ENCODE measurements around the gene GFRA1.

Gene GFRA1

GRCh38 chr10:116163333-116164131, 109.5 kb downstream of the GFRA1 start:
- no peak for DNase-seq (ENCODE audit: low spot score)
- in situ Hi-C loops (cut with MboI; ENCODE audit: low sequenced_read_pairs, unreplicated experiment), result no loop called here
- TF ChIP-seq, protein P1, sequence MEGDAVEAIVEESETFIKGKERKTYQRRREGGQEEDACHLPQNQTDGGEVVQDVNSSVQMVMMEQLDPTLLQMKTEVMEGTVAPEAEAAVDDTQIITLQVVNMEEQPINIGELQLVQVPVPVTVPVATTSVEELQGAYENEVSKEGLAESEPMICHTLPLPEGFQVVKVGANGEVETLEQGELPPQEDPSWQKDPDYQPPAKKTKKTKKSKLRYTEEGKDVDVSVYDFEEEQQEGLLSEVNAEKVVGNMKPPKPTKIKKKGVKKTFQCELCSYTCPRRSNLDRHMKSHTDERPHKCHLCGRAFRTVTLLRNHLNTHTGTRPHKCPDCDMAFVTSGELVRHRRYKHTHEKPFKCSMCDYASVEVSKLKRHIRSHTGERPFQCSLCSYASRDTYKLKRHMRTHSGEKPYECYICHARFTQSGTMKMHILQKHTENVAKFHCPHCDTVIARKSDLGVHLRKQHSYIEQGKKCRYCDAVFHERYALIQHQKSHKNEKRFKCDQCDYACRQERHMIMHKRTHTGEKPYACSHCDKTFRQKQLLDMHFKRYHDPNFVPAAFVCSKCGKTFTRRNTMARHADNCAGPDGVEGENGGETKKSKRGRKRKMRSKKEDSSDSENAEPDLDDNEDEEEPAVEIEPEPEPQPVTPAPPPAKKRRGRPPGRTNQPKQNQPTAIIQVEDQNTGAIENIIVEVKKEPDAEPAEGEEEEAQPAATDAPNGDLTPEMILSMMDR (IDR thresholded peaks at IDR 0.05; ENCODE audit: borderline replicate concordance, control extremely low read depth, extremely low read depth, insufficient read depth, missing control alignments), result no peak

DNA sequence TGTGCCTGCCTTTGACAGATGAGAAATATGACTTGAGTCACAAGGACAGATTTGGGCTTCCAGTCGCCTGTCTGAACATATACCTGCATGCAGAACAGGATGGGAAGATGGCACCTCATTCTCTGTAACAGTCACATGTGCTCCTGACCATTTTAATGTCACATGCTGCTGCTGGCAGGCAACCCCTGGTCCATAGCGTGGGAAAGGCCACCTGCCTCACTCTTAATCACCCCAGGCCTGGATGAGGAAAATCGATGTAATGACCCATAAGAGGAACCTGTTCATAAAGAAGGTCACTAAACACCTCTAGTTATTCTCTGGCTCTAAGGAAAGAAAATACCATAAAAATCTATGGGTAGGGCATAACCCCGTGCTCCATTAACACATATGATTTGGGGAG, 110.2 kb downstream of the GFRA1 start:
- in situ Hi-C loops (cut with MboI; ENCODE audit: low sequenced_read_pairs, unreplicated experiment), result no loop called here
- TF ChIP-seq, protein P1 (IDR thresholded peaks at IDR 0.05; ENCODE audit: borderline replicate concordance, control extremely low read depth, extremely low read depth, insufficient read depth, missing control alignments), result no peak
- DNase-seq (ENCODE audit: low spot score), result no peak

GRCh38 chr10:116160271-116160670, 112.7 kb downstream of the GFRA1 start:
- DNase-seq (ENCODE audit: low spot score), result no peak
- TF ChIP-seq, protein P1 (IDR thresholded peaks at IDR 0.05; ENCODE audit: borderline replicate concordance, control extremely low read depth, extremely low read depth, insufficient read depth, missing control alignments), result no peak
- in situ Hi-C loops (cut with MboI; ENCODE audit: low sequenced_read_pairs, unreplicated experiment), result no loop called here

DNA sequence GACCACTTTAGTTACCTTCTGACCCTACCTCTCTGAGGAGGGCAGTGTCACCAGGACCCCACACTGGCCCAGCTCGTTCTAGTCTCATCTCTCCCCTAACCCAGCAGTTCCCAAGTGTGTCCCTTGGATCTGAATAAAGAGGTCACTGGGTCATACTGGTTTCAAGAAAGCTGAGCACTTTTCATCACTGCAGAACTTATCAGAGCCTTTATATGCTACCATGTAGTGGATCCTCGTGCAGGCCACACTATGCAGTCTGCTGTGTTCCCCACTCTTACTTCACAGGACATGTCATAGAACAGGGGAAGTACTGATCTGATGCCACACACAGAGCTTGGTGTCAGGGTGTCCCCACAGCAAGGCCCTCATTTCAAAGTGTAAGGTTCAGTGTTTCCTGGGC, 113.8 kb downstream of the GFRA1 start:
- in situ Hi-C loops (cut with MboI; ENCODE audit: low sequenced_read_pairs, unreplicated experiment), result no loop called here
- no peak for DNase-seq (ENCODE audit: low spot score)
- TF ChIP-seq, protein P1 (IDR thresholded peaks at IDR 0.05; ENCODE audit: borderline replicate concordance, control extremely low read depth, extremely low read depth, insufficient read depth, missing control alignments), result no peak

- no peak for DNase-seq (ENCODE audit: low spot score)
- in situ Hi-C loops (cut with MboI; ENCODE audit: low sequenced_read_pairs, unreplicated experiment), result no loop called here
- TF ChIP-seq, protein P1 (IDR thresholded peaks at IDR 0.05; ENCODE audit: borderline replicate concordance, control extremely low read depth, extremely low read depth, insufficient read depth, missing control alignments), result no peak
These were observed 115.0 kb downstream of the GFRA1 start for GRCh38 chr10:116158036-116158435.

- DNase-seq (ENCODE audit: low spot score), result no peak
- TF ChIP-seq, protein P1 (IDR thresholded peaks at IDR 0.05; ENCODE audit: borderline replicate concordance, control extremely low read depth, extremely low read depth, insufficient read depth, missing control alignments), result no peak
- in situ Hi-C loops (cut with MboI; ENCODE audit: low sequenced_read_pairs, unreplicated experiment), result no loop called here
These were observed 115.5 kb downstream of the GFRA1 start for GRCh38 chr10:116157485-116157884.

Data from GM13976 (cell line).